HCT116 (cell line): ENCODE data around the gene ANKRD40CL. TPM values are rescaled to one million over a fixed set of nuclear protein-coding genes. Genes with fewer than 3 reads are reported as not detected.
A peak's percentile ranks its signal among the peaks of the same experiment; 100 is the strongest.
"Not testable (repeated sequence)": the region's sequence is repeated elsewhere in the genome, so short reads cannot be mapped to it uniquely, and the experiment has no call there.

Experiments
- ATAC-seq: fragments of 200-7000 bp; cut with Tn5 transposase; 2 replicates; pipeline ENCODE4 v1.9.1; 2020; ENCODE audit warnings: mild to moderate bottlenecking, moderate library complexity
- BruUV-seq: library from RNA; stranded (reverse); fragments of 400-500 nt; replicated peaks from 2 replicates; lab custom pipeline; 2021; lab: Mats Ljungman, UMichigan
- CTCF ChIA-PET: fragments of 300-600 bp; sonication (Branson Sonifier 250); formaldehyde crosslinking; loops from one replicate; lab custom pipeline; 2021; ENCODE audit warnings: antibody characterized with exemption; lab: Charles Lee
- POLR2A ChIA-PET: fragments of 300-600, 350-600 bp; sonication (Branson Sonifier 250); formaldehyde crosslinking; loops from one replicate; lab custom pipeline; 2021; ENCODE audit warnings: antibody characterized with exemption; lab: Charles Lee
- RAD21 ChIA-PET, 2 experiments: fragments of 300-600 bp; sonication (Branson Sonifier 250); formaldehyde crosslinking; loops; one replicate each; lab custom pipeline; 2023; ENCODE audit warnings: low total read pairs in 2 of 2; ENCODE audit not compliant: uncharacterized antibody in 2 of 2, unreplicated experiment in 2 of 2, low non-redundant PET in 1 of 2; lab: Charles Lee
- DNase-seq: peaks from one replicate; pipeline ENCODE4 v3.0.0-alpha.2; 2010; ENCODE audit warnings: low read depth, low spot score
- H2AFZ ChIP-seq: fragments of 200-600 bp; shearing (Covaris generic), sonication (generic); 2 replicates; pipeline ENCODE4 v1.6.1; 2017; ENCODE audit warnings: low read depth, mixed run types, mixed read lengths, antibody characterized with exemption, low read length; ENCODE audit not compliant: poor library complexity, severe bottlenecking
- H3K27ac ChIP-seq: 2 replicates; pipeline ENCODE4 v1.5.1; 2012; ENCODE audit warnings: low read depth, low read length
- H3K27me3 ChIP-seq: fragments of 200-600 bp; sonication (generic); 2 replicates; pipeline ENCODE4 v1.6.1; 2016; ENCODE audit warnings: mixed run types, low read length, mixed read lengths; ENCODE audit not compliant: insufficient read depth
- H3K36me3 ChIP-seq, 2 experiments: fragments of 200-500 bp in 1 of 2; fragments of 200-600 bp in 1 of 2; sonication (Bioruptor generic) in 1 of 2; sonication (generic) in 1 of 2; 2 replicates each; pipeline versions ENCODE4 v1.5.1 to v1.6.1; 2014 to 2016; ENCODE audit warnings: low read length in 2 of 2, inconsistent platforms in 1 of 2, mixed read lengths in 1 of 2, mixed run types in 1 of 2; ENCODE audit not compliant: insufficient read depth in 2 of 2, control insufficient read depth in 1 of 2
- H3K4me1 ChIP-seq, 2 experiments: fragments of 200-600 bp in 1 of 2; sonication (generic) in 1 of 2; 2 replicates each; pipeline versions ENCODE4 v1.5.1 to v1.6.1; 2012 to 2017; ENCODE audit warnings: low read length in 2 of 2, inconsistent platforms in 1 of 2, mild to moderate bottlenecking in 1 of 2, mixed read lengths in 1 of 2, mixed run types in 1 of 2, moderate library complexity in 1 of 2; ENCODE audit not compliant: insufficient read depth in 2 of 2, control insufficient read depth in 1 of 2
- H3K4me2 ChIP-seq: fragments of 200-600 bp; sonication (generic); 2 replicates; pipeline ENCODE4 v1.6.1; 2017; ENCODE audit warnings: mixed run types, low read length, mixed read lengths
- H3K4me3 ChIP-seq, 2 experiments: fragments of 200-600 bp in 1 of 2; sonication (generic) in 1 of 2; replicated peaks in 1 of 2; 2 replicates each; pipeline ENCODE4 v1.5.1; 2011 to 2016; ENCODE audit warnings: low read length in 2 of 2, control low read depth in 1 of 2, low read depth in 1 of 2, mild to moderate bottlenecking in 1 of 2, mixed read lengths in 1 of 2, mixed run types in 1 of 2
- H3K79me2 ChIP-seq: fragments of 200-600 bp; sonication (generic); 2 replicates; pipeline ENCODE4 v1.6.1; 2017; ENCODE audit warnings: mild to moderate bottlenecking, mixed run types, low read length, moderate library complexity, mixed read lengths; ENCODE audit not compliant: insufficient read depth
- H3K9ac ChIP-seq: fragments of 200-600 bp; sonication (generic); 2 replicates; pipeline ENCODE4 v1.6.1; 2016; ENCODE audit warnings: low read length, mixed read lengths
- H3K9me2 ChIP-seq: fragments of 200-600 bp; sonication (generic), shearing (Covaris generic); 2 replicates; pipeline ENCODE4 v1.6.1; 2017; ENCODE audit warnings: mixed run types, mild to moderate bottlenecking, moderate library complexity; ENCODE audit not compliant: insufficient read depth
- H3K9me3 ChIP-seq, 2 experiments: fragments of 200-500 bp in 1 of 2; fragments of 200-600 bp in 1 of 2; sonication (Bioruptor generic) in 1 of 2; sonication (generic) in 1 of 2; 2 replicates each; pipeline ENCODE4 v1.6.1; 2014 to 2017; ENCODE audit warnings: low read length in 2 of 2, mixed read lengths in 2 of 2, inconsistent platforms in 1 of 2, low read depth in 1 of 2, mild to moderate bottlenecking in 1 of 2, mixed run types in 1 of 2, moderate library complexity in 1 of 2; ENCODE audit not compliant: control insufficient read depth in 1 of 2, insufficient read depth in 1 of 2
- H4K20me1 ChIP-seq: fragments of 200-600 bp; sonication (generic), shearing (Covaris generic); 2 replicates; pipeline ENCODE4 v1.6.1; 2017; ENCODE audit warnings: mixed run types, mild to moderate bottlenecking, moderate library complexity; ENCODE audit not compliant: insufficient read depth
- ELF1 ChIP-seq: IDR thresholded peaks from 2 replicates; pipeline ENCODE4 v1.6.1; 2012; ENCODE audit warnings: low read depth, borderline replicate concordance
- FOSL1 ChIP-seq: IDR thresholded peaks from 2 replicates; pipeline ENCODE4 v1.6.1; 2012; ENCODE audit warnings: low read depth
- intact Hi-C: fragments of 100-400 bp; cut with micrococcal nuclease; formaldehyde crosslinking; loops from 2 replicates; pipeline ENCODE4 v1.10.0; 2022
- total RNA-seq: library from RNA; stranded (reverse); gene quantifications from one replicate; pipeline ENCODE4 v1.2.1, GENCODE V29; 2021; ENCODE audit not compliant: unreplicated experiment

Gene ANKRD40CL
- total RNA-seq, 1 experiment from 2014 or later: 0.57 TPM

DNA sequence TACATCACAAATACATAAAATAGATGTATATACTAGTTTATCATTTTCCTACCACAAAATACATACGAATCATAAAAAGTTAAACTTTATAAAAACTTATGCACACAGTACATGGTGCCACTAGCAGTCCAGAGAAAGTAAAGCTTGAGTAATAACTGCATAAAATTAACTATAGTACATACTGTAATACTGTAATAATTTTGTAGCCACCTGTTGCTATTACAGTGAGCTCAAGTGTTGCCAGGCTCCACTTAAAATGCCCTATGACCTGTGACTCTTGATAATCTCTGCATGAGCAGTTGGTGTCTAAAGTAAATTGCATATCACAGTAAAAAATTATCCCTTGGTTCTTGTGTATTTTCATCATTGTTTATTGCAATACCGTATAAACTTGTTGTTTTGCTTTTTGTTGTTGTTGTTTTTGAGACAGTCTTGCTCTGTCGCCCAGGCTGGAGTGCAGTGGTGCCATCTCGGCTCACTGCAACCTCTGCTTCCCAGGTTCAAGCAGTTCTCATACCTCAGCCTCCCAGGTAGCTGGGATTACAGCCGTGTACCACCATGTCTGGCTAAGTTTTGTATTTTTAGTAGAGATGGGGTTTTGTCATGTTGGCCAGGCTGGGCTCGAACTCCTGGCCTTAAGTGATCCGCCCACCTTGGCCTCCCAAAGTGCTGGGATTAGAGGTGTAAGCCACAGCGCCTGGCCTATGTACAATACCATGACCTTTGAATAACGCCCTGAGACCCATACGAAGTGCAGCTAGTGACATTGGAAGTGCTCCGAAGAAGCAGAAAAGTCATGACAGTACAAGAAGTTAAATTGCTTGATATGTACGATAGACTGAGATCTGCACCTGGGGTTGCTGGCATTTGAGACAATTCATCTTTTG lies 41.3 kb downstream of the ANKRD40CL start:
- Histone ChIP-seq H3K4me3 (no peak overlapping the region), H3K4me1 (peaks cover 41 to 66% of the 10 kb centered on the region in 2 experiments), H3K27ac (no peak overlapping the region), H3K27me3 (no peaks in the 10 kb centered on the region), H2AFZ (no peak overlapping the region), H3K4me2 (no peak overlapping the region), H3K9me2 (no peaks in the 10 kb centered on the region), H3K9me3 (no peaks in the 10 kb centered on the region), H3K9ac (no peak overlapping the region), H3K36me3 (peaks cover 10 to 17% of the 10 kb centered on the region in 2 experiments; a peak in 3 of 4 replicates), H4K20me1 (peaks cover 88% of the 10 kb centered on the region), H3K79me2 (peaks cover 100% of the 10 kb centered on the region)
- TF ChIP-seq FOSL1 (0 out of 2 replicates have a peak, but pooled peaks have one; percentile 7), ELF1 (no peak)
- DNase-seq (no peak), ATAC-seq (no peak)
- CTCF ChIA-PET: no interaction called here
- intact Hi-C loops: no loop called here
- RAD21 ChIA-PET: no interaction called here
- BruUV-seq: no TSS peak
- POLR2A ChIA-PET: no interaction called here

GRCh38 chr17:50724622-50725021 lies 42.7 kb downstream of the ANKRD40CL start:
- H3K9ac ChIP-seq, RAD21 ChIA-PET, BruUV-seq, H3K9me2 ChIP-seq, DNase-seq, H3K4me3 ChIP-seq, H2AFZ ChIP-seq, H3K27ac ChIP-seq, CTCF ChIA-PET, H3K9me3 ChIP-seq, intact Hi-C loops, ATAC-seq, H3K4me2 ChIP-seq, H3K27me3 ChIP-seq: not testable (repeated sequence)
- peaks cover 10 to 17% of the 10 kb centered on the region in 2 experiments; a peak in 3 of 4 replicates for H3K36me3 ChIP-seq
- H4K20me1 ChIP-seq: peaks cover 86% of the 10 kb centered on the region
- H3K4me1 ChIP-seq: peaks cover 34 to 60% of the 10 kb centered on the region in 2 experiments
- H3K79me2 ChIP-seq: peaks cover 100% of the 10 kb centered on the region
- POLR2A ChIA-PET: interaction anchor here (1.1 kb wide), 1 partner anchor 427 kb away, joined by 3 read pairs; no protein-coding TSS in a partner anchor
